ENCODE results near the gene FMC1.
"Not testable (repeated sequence)": the region's sequence is repeated elsewhere in the genome, so short reads cannot be mapped to it uniquely, and the experiment has no call there.

Gene FMC1

DNA sequence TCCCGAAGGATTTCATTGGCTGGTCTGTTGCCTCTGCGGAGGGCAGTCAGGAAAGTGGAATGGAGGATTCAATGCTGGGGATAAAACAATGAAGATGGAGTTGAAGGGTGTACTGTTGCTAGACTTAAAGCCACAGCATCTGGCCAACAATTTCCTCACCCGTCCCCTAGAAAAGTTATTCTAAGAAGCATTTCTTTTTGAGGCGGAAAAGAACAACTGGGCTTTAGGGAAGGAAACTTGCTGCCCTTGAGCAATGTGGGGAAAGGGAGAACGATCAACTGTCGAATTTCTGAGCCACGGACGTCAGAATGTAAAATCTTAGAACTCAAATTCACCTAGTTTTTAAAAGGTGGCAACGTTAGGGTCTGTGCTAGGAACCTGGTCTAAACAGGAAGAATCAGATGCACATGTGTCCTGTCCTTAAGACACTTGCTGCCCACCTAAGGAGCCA, 664 bp downstream of the FMC1 start:
- no peak for DNase-seq

DNA sequence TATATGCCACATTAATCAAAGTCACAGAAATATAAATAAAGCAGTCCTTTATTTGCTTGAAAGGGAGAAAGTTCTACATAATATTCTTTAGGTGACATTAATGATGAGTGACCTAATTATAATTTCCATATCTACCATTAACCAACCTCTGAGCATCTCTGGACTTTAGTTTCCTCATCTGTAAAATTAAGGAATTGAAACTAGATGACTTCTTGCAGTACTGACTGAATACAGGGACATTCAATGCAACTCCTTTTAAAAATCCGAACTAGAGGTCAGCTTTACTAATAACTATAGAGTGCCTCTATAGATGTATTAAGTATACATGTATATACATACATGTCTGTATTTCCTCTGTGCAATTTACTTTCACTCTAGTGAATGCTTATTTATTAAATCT, 3.9 kb downstream of the FMC1 start:
- no peak for DNase-seq

DNA sequence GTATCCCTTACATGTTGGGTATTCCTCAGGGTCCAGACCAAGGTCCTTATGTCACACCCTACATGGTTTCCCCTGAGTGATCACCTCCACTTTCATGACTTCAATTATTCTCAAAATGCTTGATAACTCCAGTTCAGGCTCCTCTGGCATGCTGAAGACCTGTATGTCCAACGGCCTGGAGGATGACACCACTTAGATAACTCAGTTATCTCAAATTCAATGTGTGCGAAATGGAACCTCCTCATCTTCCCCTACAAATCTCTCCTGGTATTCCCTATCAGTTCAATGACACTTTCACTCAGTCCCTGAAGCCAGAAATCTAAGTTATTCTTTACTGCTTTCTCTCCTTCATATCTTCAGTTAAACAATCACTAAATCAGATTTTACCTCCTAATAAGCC, 9.9 kb downstream of the FMC1 start:
- no peak for DNase-seq

DNA sequence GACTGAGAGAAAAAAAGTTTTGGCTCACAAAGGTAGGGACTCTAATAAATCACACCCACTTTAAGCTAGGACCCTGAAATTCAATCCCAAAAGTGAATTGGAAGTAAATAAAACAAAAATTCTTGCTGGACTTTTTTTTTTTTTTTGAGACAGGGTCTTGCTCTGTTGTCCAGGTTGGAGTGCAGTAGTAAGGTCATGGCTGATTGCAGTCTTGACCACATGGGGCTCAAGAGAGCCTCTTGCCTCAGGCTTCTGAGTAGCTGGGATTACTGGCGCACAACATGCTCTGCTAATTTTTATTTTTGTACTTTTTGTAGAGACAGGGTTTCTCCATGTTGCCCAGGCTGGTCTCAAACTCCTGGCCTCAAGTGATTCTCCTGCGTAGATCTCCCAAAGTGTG, 13.6 kb downstream of the FMC1 start:
- no peak for DNase-seq

DNA sequence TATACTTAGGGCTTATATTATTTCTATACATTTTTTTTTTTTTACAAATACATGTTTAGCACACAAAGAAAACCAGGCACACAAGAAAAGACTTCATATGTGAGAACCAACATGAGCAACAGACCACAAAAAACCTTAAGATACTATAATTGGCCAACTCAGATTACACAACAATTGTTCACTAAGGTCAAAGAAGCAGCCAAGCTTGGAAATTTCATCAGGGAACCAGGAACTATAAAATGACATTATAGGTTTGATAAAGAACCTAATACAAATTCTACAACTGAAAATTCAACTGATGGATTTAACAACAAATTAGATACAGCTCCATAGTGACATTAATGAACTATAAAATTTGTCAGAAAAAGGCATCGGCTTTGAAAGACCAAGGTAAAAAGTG, 14.2 kb downstream of the FMC1 start:
- DNase-seq, result no peak

DNA sequence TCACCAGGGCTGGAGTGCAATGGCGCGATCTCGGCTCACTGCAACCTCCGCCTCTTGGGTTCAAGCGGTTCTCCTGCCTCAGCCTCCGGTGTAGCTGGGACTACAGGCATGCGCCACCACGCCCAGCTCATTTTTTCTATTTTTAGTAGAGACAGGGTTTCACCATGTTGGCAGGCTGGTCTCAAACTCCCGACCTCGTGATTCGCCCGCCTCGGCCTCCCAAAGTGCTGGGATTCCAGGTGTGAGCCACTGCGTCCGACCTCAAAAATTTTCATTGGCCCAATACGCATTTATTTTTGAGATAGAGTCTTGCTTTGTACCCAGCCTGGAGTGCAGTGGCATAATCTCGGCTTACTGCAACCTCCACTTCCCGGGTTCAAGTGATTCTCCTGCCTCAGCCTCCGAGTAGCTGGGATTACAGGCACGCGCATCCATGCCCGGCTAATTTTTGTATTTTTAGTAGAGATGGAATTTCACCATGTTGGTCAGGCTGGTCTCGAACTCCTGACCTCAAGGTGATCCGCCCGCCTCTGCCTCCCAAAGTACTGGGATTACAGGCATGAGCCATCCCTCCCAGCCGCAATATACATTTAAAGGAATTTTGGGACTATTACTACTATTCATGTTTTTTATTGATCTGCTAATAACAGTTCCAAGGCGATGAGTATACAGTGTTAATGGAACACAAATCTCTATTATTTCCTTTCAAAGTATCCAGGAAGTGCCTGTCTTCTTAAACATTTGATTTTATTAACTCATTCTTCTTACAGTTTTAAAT, 16.8 kb downstream of the FMC1 start:
- not testable (repeated sequence) for DNase-seq

DNA sequence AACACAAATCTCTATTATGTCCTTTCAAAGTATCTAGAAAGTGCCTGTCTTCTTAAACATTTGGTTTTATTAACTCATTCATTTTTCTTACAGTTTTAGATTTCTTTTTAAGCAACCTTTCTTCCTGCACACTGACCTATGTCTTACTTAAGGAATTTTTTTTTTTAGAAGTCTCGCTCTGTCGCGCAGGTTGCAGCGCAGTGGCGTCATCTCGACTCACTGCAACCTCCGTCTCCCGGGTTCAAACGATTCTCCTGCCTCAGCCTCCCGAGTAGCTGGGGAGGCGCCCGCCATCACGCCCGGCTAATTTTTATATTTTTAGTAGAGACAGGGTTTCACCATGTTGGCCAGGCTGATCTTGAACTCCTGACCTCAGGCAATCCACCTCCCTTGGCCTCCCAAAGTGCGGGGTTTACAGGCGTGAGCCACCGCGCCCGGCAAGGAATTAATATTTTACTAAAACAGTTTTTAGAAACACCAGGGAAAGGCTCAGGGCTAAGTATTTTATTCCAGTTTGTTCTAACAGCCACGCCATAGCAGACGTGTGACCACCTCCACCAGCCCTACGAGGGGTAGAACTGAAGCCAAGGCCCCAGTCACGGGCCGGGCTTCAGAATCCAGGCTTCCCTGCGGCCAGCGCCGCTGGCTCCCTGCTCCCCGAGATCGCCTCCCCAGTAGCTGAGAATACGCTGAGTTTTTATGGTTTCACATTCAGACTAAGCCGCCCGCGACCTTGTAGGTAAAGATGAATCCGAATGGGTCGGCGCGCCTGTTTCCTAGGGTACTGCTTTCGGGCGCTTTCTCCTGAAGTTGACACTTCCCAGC, 17.6 kb downstream of the FMC1 start:
- peak; percentile 2 for DNase-seq

DNA sequence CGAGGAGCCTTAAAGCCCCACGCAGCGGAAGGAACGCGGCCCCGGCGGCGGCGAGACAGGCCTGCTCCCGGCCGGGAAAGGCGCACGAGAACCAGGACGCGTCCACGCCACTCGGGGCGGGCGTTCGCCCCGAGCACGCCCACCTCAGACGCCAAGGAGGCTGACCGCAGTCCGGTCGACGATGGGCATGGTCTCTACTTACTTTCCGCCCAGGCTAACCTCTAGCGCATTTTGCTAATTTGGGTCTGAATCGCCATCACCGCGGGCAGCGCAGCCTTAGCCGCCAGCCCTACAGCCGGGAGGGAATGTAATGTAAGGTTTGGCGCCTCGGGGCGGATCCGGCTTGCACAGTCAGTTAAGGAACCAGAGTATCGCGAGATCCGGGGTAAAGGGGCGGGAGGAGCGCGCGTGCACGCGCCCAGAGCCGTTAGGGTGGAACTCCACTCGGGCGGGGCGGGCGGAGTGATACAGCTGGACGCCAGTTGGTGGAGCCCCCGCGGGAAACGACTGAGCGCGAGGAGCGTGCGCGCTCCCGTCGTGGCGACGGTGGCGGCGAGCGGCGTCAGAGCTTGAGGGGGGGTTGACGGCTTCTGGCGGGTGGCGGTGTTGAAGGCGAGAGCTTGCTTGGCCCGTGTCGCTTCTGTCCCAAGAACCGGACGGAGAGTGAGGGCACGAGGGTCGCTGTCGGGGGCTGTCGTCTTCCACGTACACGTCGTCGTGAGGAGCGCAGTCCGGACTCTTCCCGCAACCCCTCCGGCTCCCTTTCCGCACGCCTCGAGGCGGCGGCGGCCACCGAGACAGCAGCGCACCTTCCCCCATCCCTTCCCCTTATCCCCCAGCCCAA, 18.5 kb downstream of the FMC1 start, which contains the start of gene LUC7L2:
LUC7L2 (plus strand) TSS at position 529 of the 844 bp plus-strand sequence. CDS start 368 bp downstream, outside the sequence.
- DNase-seq, result peak; percentile 97

DNA sequence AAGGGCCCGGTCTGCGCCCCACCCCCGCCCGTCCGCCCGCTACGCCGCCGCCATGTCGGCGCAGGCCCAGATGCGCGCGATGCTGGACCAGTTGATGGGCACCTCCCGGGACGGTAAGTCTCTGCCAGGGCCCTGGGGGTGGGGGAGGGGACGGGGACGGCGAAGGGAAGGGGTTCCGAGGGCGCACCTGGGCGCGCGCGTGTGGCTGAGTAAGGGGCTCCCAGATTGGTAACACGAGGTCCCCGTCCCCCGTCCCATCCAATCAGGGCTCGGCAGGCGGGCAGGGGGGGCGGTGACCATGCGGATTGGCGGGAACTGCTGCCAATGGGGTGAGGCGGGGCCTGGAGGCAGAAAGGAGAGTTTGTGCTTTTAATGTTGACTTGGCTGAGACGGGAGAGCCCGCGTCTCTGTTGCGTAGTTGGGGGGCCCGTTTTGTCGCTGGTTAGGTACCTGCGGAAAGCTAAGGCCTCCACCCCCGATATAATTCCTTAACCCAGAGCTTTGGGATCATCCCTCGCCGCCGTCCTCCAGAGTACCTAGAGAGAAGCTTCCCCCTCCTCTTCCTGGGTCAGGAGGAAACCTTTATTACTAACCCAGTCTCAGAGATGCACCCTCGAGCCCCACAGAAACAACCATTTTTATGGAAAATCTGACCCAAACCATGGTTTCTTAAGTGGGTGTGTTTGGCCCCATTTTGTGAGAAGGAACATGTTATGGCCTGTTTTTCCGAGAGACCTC, 19.2 kb downstream of the FMC1 start:
- peak; percentile 93 for DNase-seq

DNA sequence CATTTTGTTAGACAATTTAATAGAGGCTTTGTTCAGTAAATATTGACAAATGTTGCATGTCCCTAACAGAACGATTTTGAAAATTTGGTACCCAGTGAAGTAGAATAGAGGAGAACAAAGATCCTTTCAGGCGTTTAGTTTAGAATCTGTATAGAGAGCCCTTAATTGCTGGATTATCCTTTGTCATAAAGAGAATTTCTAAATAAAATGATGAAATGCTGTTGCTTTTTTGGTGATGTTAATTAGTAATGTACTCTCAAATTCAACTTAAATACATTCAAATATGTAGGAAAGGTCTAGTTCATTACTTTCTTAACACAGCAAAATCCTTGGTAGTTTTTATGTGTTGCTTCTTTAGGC, 19.8 kb downstream of the FMC1 start:
- no peak for DNase-seq

DNA sequence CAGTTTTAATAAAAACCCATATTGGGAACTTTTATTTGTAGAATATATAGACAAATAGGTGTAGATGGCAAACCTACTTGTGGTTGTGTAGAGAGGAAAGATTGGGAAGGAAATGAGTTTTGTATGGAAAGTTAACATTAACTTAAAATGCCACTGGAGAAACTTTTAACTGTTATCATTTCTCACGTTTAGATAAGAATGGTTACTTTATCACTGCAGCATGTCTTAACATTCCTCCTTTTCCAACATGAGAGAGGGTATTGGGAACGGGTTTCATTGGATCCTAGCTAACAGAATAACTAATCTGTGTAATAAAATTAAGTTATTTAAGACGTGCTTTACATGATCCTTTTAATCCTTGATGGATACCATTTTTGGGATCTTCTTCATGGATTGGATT, 20.4 kb downstream of the FMC1 start:
- no peak for DNase-seq

DNA sequence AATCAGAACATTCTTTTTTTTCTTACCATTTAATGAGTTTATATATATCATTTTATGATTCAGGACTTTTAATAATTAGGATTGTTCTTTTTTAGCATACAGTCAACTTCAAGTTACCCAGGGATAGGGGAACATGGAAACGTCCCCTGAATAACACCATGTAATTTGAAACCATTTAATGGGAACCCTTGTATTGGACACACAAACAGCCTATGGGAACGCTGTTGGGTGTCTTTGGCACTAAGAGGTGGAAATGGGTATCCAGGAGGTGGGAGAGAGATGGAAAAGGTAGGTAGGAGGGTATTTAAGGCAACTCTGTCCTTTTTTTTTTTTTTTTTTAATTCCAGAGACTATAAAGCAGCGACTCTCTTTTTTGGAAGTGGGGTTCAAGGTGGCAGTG, 21.2 kb downstream of the FMC1 start:
- DNase-seq, result no peak

DNA sequence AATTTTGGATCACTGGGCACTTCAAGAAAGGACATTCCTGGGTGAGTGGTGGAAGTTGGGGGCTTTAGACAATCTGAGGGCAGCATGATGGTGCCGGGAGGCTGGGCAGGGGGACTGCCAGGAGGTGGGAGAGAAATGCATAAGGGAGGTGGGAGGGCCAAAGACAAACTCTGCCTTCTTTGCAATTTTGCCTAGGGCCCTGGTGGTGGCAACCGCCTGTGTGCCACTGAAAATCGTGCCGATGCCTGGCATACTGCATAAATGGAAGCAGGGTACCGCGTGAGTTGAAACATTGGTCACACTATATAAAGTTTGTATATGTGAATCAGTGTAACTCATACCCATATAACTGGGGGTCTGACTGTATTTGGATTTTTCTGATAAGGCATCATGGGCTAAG, 21.8 kb downstream of the FMC1 start:
- DNase-seq, result no peak

DNA sequence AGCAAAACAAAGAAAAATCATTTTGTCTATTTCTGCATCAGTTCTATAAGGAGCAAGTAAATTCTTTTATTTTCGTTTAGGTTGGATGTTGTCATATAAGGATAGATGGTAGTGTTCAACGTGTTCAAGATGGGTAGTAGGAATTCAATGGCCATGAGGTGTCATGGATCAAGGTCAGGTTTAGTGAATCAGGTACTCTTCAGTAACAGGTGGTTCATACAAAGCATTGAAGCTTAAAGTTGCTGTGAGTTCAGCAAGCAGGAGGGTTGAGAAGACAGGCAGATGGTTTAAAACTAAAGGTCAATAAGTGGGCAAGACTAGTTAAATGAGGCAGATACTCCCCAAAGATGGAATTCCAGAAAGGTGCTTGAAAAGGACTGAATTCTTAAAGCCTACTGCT, 24.2 kb downstream of the FMC1 start:
- DNase-seq, result no peak

DNA sequence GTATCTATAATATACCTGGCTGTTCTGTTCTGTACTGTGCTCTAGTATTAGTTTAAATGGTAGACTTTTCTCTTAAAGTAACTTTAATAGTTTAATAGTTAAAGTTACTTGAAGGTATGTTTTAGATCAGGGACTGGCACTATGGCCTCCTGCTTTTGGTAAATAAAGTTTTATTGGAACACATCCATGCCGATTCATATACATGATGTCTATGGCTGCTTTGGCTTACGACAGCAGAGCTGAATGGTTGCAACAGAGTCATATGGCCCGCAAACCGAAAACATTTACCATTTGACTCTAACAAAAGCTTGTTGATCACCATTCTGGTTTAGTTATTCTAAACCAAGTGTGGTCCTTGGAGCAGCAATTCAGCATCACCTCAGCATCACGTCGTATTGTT, 25.3 kb downstream of the FMC1 start:
- no peak for DNase-seq

DNA sequence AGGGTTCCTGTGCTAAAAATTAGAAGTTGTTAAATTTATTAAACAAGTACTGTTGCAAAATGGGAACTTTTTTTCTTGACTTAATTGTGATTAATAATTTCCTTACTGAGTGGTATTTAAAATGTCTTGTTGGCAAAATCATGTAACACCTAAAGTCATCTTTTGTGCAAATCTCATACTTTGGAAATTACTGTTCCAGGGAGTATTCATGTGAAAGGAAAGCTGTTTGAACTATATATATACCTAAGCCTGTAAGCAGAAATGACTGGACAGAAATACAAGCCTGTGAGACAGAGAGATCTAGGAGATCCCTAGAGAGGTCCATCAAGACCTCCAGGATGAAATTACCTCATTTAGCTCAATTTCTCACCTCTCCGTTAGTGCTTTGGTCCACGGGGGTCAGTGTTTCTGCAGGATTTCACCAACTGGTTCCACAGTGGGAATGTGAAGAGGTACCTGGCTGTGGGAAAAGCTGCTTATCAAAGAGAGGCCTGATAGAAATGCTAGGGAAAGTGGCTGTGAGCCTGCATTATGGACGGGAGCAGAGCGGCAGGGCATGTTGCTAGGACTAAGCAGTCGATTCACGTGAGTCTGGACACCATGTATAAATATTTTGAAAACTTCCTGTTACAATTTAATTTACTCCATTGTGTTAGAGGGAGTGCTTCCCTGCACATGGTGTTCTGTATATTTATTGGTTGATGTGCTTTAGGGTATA, 26.5 kb downstream of the FMC1 start:
- DNase-seq, result no peak

DNA sequence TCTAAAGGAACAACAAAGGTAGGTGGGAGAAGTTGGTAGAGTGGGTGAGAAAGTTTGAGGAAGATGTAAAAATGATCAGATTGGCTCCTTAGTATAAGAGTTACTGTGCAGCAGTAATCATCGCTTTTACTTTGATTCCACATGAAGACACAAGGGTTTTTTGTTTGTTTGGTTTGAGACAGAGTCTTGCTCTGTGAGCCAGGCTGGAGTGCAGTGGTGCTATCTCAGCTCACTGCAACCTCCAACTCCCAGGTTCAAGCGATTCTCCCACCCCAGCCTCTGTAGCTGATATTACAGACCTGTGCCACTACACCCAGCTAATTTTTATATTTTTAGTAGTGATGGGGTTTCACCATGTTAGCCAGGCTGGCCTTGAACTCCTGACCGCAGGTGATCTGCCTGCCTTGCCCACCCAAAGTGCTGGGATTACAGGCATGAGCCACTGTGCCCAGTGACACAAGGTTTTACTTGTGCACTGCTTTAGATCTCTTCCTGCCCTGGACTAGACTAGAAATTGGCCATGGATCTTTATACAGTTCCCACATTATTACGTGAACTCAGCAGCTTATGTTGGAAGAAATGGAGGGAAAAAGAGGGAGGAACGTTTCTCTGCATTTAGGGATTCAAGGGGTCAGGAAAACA, 29.3 kb downstream of the FMC1 start:
- no peak for DNase-seq

DNA sequence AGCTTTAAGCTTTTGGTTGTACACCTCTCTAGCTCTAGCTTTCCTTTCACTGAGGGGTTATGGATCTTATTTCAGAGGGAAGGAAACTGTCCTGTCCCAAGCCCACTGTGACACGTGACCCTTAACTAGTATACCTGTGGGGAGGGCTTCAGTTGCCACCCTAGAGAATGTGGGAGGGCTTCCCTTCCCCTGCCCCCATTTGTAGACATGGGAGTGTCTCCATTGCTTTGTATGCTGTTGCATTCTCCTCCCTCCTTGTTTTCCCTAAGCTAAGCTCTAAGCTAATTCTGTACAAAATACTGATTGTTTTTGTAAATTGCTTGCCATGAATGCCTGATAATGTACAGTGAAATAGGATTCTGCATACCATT, 29.8 kb downstream of the FMC1 start:
- DNase-seq, result no peak

DNA sequence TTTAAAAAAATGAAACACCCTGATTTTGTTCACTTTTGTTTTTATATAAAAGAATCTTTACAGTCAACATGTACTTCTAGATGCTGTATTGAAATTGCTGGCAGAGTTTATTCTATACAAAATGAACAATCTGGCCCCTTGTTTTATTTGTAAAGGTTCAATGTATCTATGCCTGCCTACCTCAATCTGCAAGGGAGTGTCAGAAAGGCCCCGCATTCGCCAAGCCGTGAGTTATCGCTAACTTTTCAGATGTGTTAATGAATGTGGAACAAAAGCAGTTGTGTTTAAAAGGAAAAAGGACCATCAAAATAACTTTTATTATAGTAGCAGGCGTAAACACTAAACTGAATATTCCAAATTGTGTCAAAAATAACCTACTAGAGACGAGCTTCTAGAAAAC, 33.1 kb downstream of the FMC1 start:
- DNase-seq, result no peak

DNA sequence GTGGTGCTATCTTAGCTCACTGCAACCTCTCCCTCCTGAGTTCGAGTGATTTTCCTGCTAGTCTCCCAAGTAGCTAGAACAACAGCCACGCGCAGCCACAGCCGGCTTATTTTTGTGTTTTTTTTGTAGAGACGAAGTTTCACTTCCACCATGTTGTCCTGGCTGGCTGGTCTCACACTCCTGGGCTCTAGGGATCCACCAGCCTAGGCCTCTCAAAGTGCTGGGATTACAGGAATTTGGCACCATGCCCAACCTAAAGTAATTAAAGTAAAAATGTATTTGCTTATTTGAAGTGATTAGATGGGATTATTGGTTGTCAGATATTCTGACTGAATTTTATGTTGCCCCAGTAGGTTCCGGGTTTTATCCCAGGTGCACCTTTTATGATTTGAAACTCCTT, 41.3 kb downstream of the FMC1 start:
- no peak for DNase-seq

DNA sequence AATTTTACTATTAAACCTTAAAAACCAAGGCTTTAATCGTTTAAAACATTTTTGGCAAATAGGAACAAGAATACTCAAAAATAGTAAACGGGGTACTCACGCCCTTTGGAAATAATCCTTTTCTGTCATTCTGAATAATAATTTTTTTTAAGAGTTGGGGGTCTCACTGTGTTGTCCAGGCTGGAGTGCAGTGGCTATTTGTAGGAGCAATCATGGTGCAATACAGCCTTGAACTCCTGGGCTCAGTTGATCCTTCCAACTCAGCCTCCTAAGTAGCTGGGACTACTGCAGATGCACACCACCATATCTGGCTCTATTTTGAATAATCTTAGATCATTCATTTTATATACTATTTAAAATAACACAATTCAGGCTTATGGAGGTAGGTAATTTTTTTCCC, 43.5 kb downstream of the FMC1 start:
- DNase-seq, result no peak

DNA sequence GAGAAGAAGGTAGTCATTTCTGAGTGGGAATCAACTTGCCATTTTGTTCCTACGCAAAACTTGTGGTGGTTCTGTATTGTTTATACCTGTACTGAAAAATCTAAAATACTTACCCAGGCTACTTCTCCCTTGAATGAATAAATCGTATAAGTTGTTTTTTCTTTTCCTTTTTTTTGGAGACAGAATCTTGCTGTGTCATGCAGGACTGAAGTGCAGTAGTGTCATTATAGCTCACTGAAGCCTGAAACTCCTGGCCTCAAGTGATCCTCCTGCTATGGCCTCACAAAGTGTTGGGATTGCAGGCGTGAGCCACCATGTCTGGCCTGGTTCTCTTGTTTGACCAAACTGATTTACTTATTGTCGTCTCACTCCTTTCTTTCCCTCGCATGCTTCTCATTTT, 46.5 kb downstream of the FMC1 start:
- no peak for DNase-seq

Measured in NCI-H446 treated with DMSO at 0.1 percent for 48 hours (cell line).